22Rv1 (cell line): ENCODE results near the gene HOXA2.

Experiments
- ZFX ChIP-seq: fragments of 450-650 bp; IDR thresholded peaks from 2 replicates; pipeline ENCODE4 v1.6.1; 2017; ENCODE audit warnings: antibody characterized with exemption, borderline replicate concordance
- TF ChIP-seq, protein P1 (sequence below): fragments of 450-650 bp; IDR thresholded peaks from 2 replicates; pipeline ENCODE4 v1.5.1; 2017; ENCODE audit warnings: mild to moderate bottlenecking

DNA sequence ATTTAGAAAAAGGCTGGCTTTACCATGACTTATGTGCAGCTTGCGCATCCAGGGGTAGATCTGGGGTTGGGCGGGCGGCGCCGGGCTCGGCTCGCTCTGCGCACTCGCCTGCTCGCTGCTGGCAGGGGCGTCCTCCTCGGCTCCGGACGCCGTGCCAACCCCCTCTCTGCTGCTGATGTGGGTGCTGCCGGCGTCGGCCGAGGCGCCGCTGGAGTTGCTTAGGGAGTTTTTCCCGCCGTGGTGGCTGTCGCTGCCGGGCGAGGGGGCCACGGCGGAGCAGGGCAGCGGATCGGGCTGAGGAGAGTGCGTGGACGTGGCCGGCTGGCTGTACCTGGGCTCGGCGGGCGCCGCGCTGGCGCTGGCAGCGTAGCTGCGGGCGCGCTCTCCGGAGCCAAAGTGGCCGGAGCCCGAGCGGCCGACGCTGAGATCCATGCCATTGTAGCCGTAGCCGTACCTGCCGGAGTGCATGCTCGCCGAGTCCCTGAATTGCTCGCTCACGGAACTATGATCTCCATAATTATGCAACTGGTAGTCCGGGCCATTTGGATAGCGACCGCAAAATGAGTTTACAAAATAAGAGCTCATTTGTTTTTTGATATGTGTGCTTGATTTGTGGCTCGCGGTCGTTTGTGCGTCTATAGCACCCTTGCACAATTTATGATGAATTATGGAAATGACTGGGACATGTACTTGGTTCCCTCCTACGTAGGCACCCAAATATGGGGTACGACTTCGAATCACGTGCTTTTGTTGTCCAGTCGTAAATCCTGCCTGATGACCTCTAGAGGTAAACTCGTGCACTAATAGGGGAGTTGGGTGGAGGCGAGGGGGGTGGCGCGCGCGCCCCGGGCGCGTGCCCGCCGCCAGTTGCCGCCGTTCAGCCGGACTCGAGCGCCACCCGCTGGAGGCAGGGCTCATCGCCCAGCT is 40.8 kb upstream of the HOXA2 start, which contains the start of gene HOXA5:
- TF ChIP-seq, protein P1, sequence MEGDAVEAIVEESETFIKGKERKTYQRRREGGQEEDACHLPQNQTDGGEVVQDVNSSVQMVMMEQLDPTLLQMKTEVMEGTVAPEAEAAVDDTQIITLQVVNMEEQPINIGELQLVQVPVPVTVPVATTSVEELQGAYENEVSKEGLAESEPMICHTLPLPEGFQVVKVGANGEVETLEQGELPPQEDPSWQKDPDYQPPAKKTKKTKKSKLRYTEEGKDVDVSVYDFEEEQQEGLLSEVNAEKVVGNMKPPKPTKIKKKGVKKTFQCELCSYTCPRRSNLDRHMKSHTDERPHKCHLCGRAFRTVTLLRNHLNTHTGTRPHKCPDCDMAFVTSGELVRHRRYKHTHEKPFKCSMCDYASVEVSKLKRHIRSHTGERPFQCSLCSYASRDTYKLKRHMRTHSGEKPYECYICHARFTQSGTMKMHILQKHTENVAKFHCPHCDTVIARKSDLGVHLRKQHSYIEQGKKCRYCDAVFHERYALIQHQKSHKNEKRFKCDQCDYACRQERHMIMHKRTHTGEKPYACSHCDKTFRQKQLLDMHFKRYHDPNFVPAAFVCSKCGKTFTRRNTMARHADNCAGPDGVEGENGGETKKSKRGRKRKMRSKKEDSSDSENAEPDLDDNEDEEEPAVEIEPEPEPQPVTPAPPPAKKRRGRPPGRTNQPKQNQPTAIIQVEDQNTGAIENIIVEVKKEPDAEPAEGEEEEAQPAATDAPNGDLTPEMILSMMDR: peak; percentile 59
- TF ChIP-seq ZFX: no peak
